ENCODE data around the gene BMP5. TPM values are rescaled to one million over a fixed set of nuclear protein-coding genes. Genes with fewer than 3 reads are reported as not detected.

Gene BMP5
- total and polyA plus RNA-seq, 4 donors: 0.42 to 0.92 (median 0.65) TPM

- no peaks in the 10 kb centered on the region for H3K4me1 ChIP-seq (ENCODE audit: control insufficient read depth in 4 of 4, insufficient read depth in 4 of 4, low read length in 3 of 4)
- WGBS: 92% methylated on average over 1 of the region's 1 CpG
Measured at GRCh38 chr6:55708711-55709110, 166.7 kb downstream of the BMP5 start.

GRCh38 chr6:55705451-55706440, 169.6 kb downstream of the BMP5 start:
- no peaks in the 10 kb centered on the region for H3K9me3 ChIP-seq (ENCODE audit: control insufficient read depth in 4 of 4, low read length in 3 of 4)
- no peaks in the 10 kb centered on the region for H3K27me3 ChIP-seq (ENCODE audit: control insufficient read depth in 4 of 4, insufficient read depth in 4 of 4, low read length in 3 of 4)
- H3K36me3 ChIP-seq (ENCODE audit: control insufficient read depth in 4 of 4, insufficient read depth in 3 of 4, low read depth in 1 of 4, low read length in 3 of 4): no peaks in the 10 kb centered on the region
- H3K9ac ChIP-seq (ENCODE audit: low read depth in 1 of 2, low read length in 2 of 2): no peak overlapping the region
- H3K27ac ChIP-seq (ENCODE audit: low read depth in 1 of 2, low read length in 2 of 2): no peak overlapping the region
- WGBS: 76% methylated on average over 2 of the region's 2 CpGs
- TF ChIP-seq, protein P1, sequence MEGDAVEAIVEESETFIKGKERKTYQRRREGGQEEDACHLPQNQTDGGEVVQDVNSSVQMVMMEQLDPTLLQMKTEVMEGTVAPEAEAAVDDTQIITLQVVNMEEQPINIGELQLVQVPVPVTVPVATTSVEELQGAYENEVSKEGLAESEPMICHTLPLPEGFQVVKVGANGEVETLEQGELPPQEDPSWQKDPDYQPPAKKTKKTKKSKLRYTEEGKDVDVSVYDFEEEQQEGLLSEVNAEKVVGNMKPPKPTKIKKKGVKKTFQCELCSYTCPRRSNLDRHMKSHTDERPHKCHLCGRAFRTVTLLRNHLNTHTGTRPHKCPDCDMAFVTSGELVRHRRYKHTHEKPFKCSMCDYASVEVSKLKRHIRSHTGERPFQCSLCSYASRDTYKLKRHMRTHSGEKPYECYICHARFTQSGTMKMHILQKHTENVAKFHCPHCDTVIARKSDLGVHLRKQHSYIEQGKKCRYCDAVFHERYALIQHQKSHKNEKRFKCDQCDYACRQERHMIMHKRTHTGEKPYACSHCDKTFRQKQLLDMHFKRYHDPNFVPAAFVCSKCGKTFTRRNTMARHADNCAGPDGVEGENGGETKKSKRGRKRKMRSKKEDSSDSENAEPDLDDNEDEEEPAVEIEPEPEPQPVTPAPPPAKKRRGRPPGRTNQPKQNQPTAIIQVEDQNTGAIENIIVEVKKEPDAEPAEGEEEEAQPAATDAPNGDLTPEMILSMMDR (IDR thresholded peaks at IDR 0.05; ENCODE audit: low read depth, low read length, missing input control): no peak
- TF ChIP-seq HNF4G (IDR thresholded peaks at IDR 0.05) (no peak), MAX (IDR thresholded peaks at IDR 0.05) (no peak), SP1 (IDR thresholded peaks at IDR 0.05) (no peak), GABPA (IDR thresholded peaks at IDR 0.05 in 1 of 2, conservative IDR thresholded peaks at IDR 0.05 in 1 of 2) (no peak), JUND (IDR thresholded peaks at IDR 0.05) (no peak), FOXA1 (IDR thresholded peaks at IDR 0.05) (no peak)
- TF ChIP-seq, protein P2, sequence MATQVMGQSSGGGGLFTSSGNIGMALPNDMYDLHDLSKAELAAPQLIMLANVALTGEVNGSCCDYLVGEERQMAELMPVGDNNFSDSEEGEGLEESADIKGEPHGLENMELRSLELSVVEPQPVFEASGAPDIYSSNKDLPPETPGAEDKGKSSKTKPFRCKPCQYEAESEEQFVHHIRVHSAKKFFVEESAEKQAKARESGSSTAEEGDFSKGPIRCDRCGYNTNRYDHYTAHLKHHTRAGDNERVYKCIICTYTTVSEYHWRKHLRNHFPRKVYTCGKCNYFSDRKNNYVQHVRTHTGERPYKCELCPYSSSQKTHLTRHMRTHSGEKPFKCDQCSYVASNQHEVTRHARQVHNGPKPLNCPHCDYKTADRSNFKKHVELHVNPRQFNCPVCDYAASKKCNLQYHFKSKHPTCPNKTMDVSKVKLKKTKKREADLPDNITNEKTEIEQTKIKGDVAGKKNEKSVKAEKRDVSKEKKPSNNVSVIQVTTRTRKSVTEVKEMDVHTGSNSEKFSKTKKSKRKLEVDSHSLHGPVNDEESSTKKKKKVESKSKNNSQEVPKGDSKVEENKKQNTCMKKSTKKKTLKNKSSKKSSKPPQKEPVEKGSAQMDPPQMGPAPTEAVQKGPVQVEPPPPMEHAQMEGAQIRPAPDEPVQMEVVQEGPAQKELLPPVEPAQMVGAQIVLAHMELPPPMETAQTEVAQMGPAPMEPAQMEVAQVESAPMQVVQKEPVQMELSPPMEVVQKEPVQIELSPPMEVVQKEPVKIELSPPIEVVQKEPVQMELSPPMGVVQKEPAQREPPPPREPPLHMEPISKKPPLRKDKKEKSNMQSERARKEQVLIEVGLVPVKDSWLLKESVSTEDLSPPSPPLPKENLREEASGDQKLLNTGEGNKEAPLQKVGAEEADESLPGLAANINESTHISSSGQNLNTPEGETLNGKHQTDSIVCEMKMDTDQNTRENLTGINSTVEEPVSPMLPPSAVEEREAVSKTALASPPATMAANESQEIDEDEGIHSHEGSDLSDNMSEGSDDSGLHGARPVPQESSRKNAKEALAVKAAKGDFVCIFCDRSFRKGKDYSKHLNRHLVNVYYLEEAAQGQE (IDR thresholded peaks at IDR 0.05): no peak
- no peak overlapping the region for H3K4me3 ChIP-seq (ENCODE audit: low read depth in 1 of 3, low read length in 3 of 3)
- no peaks in the 10 kb centered on the region for H3K4me1 ChIP-seq (ENCODE audit: control insufficient read depth in 4 of 4, insufficient read depth in 4 of 4, low read length in 3 of 4)
- no peak for DNase-seq (ENCODE audit: low spot score)

More at GRCh38 chr6:55708711-55709110, 166.7 kb downstream of the BMP5 start:
- Histone ChIP-seq H3K4me3 (ENCODE audit: low read depth in 1 of 3, low read length in 3 of 3) (no peak overlapping the region), H3K27me3 (ENCODE audit: control insufficient read depth in 4 of 4, insufficient read depth in 4 of 4, low read length in 3 of 4) (no peaks in the 10 kb centered on the region), H3K9me3 (ENCODE audit: control insufficient read depth in 4 of 4, low read length in 3 of 4) (no peaks in the 10 kb centered on the region), H3K27ac (ENCODE audit: low read depth in 1 of 2, low read length in 2 of 2) (no peak overlapping the region), H3K36me3 (ENCODE audit: control insufficient read depth in 4 of 4, insufficient read depth in 3 of 4, low read depth in 1 of 4, low read length in 3 of 4) (no peaks in the 10 kb centered on the region), H3K9ac (ENCODE audit: low read depth in 1 of 2, low read length in 2 of 2) (no peak overlapping the region)
- TF ChIP-seq HNF4A (conservative IDR thresholded peaks at IDR 0.05) (no peak), FOXA1 (IDR thresholded peaks at IDR 0.05) (no peak), TAF1 (conservative IDR thresholded peaks at IDR 0.05) (no peak), JUND (IDR thresholded peaks at IDR 0.05) (no peak), NR2F2 (IDR thresholded peaks at IDR 0.05) (no peak), RAD21 (IDR thresholded peaks at IDR 0.05) (no peak), YY1 (IDR thresholded peaks at IDR 0.05) (no peak), HNF4G (IDR thresholded peaks at IDR 0.05) (no peak), RXRA (IDR thresholded peaks at IDR 0.05) (no peak), FOXA2 (IDR thresholded peaks at IDR 0.05) (no peak)
- TF ChIP-seq, protein P1 (IDR thresholded peaks at IDR 0.05; ENCODE audit: low read depth, low read length, missing input control): no peak
- no peak for DNase-seq (ENCODE audit: low spot score)

Data from liver (tissue), 9 donors.